GM19467 (cell line): ENCODE data around the gene PRR23A.
"Not testable (repeated sequence)": the region's sequence is repeated elsewhere in the genome, so short reads cannot be mapped to it uniquely, and the experiment has no call there.

Experiments used
- ATAC-seq: cut with Tn5 transposase; IDR thresholded peaks from one replicate; pipeline ENCODE4 v1.9.1; 2021; ENCODE audit warnings: mild to moderate bottlenecking, moderate library complexity; ENCODE audit not compliant: unreplicated experiment

The PRR23A gene

DNA sequence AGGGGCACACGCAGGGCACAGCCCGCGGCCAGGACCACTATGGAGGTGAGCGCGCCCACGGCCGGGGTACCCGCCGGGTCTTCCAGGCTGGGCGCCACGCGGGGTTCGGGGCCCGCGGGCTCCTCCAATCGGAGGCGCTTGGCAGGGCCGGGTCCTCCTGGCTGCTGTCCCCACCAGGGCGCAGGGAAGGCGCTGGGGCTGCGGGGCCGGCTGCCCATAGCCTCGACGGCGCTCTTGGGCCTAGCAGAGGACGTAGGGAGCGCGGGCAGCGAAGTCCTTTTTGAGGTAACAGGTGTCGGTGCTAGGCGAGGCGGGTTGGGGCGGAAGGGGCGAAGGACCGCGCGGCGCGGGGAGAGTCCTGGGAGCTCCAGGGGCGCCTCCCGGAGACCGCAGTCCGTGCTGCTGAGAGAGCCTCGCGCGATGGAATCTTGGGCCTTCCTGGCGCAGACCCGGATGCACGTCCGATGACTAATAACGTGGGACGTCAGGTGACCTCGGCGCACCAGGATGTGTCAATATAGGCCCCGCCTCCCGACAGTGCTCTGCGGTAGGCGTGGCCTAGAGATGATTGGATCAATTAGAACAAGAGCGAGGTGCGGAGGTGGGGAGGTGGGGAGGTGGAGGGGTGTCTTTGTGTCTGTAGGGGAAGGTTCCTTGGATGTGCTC is at the start of gene PRR23A:
Gene PRR23A (minus strand): TSS at position 218 of the 666 bp plus-strand sequence. CDS start 0 bp downstream, at position 218.
- ATAC-seq, result no peak

GRCh38 chr3:139052802-139053600 is 46.9 kb upstream of the PRR23A start:
- no peak for ATAC-seq

DNA sequence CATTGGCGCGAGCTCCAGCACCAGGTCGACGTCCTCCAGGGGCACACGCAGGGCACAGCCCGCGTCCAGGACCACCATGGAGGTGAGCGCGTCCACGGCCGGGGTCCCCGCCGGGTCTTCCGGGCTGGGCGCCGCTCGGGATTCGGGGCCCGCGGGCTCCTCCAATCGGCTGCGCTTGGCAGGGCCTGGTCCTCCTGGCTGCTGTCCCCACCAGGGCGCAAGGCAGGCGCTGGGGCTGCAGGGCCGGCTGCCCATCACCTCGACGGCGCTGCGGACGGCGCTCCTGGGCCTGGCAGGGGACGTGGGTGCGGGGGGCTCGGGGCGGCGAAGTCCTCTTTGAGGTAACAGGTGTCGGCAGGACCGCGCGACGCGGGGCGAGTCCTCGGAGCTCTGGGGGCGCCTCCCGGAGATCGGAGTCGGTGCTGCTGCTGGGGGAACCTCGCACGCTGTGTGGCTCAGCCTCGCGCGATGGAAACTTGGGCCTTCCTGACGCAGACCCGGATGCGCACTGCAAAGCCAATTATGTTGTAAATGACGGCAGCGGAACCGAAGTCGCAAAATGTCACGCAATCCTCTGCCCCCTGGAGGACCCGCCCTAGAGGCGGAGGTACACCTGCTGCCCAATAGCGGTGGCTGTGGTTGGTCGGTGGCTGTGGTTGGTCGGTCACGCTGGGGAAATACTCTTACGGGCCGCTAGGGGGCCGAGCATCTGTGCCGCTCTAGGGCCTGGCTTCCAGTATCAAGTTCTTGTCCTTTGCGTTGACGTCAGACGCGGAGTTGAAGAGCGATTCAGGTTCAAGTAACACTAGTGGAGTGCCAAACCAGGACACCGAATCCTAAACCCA is 38.5 kb upstream of the PRR23A start, which contains the start of gene PRR23C:
Gene PRR23C (minus strand): TSS at position 527 of the 845 bp plus-strand sequence. CDS start 272 bp downstream, at position 255.
- ATAC-seq, result no peak

DNA sequence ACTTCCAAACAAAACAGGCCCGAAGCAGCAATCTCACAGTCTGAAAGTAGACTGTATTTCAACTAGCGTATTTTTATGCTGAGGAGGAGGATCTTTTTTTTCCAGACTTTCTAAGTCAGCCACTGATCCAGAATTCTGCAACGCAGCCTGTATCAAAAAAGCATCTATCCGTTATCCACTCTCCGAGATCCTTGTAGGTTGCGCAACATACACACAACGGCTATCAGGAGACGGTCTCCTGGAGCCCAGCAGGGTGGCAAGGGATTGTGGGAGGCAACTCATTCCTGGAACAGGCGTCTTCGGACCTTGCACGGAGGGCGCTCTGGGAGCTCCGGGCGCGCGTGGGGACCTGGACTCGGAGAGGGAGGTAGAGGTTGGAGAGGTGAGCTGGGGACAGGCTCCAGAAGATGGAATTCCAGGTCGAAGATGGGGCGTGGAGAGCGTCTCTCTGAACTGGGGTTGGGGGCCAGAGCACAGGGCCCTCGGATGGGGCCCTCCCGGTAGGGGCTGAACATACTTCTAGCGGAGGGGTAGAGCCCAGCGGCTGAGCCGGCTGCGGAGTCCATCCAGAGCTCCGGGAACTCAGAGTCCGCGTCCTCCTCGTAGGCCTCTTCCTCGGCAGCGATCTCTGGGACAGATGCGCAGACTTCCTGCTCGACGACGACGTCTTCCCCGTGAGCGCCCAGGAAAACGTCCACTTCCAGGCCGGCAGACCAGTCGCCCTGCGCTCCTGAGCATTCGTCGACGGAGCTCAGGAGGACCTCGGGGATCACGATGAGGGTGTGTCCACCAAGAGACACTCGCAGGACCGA is 37.7 kb upstream of the PRR23A start:
- no peak for ATAC-seq

DNA sequence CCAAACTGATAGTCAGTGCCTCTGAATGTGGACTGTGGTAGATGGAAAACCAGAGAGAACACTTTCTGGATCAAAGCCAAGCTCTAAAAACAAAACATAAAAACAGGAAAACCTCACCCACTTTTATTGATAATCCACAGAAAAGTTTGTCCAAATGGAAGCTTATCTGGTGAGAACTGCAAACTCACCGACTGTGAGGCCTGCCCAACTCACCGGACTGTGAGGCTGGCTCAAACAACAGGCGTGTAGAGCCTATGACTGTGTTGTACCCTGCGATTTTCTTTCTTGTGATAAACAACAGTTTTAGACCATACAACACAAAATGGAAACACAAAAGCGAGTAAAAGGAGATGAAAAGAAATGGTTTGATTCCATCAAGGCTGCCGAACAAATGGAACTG is 31.4 kb upstream of the PRR23A start:
- no peak for ATAC-seq

DNA sequence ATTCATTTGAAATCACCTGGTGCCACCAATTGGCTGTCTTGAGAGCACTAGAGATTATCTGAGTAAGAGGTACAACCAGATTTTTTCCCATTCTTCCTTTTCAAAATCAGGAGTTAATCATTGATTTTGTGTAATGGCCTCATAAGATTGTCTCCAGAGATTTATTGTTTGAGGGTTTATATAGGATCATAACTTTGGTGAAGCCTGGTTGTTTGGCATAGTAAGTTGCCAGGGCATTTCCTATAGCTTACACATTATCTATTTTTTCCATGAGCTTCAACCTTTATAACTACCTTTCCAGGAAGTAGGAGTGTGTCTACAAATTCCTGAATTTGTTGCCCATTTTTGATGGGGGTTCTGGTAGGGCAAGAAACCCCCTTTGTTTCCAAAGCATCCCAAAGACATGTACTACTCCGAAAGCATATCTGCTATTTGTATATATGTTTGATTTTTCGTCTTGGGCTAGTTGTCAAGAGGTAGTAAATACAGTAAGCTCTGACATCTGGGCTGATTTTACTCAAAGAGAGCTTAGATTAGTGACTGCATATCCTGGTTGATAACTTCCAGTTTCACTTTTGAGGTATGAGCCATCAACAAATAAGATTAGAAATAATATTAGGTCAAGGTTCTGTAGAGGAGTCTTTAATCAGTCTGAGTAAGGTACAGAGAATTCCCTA is 26.4 kb upstream of the PRR23A start:
- no peak for ATAC-seq

GRCh38 chr3:139030576-139030975 is 24.5 kb upstream of the PRR23A start:
- not testable (repeated sequence) for ATAC-seq

DNA sequence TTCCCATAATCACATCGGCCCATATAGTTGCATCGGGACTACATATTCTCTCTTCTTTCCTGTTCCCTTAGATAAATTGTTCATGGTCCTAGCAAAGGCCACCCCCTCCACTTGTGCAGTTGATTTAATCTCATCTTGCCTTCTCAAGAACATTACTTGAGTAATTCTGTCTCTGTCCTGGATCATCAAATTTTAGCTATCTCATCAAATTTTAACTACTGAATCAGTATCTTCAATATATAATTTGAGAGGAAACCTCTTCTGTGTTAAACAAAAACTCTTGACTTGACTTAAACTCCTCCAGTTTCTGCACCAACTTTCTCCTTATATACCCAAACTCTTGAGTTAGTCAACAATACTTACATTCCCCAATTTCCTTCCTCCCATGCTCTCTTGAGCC is 18.9 kb upstream of the PRR23A start:
- no peak for ATAC-seq

GRCh38 chr3:139020868-139021234 is 14.8 kb upstream of the PRR23A start, which contains the start of gene PRR23B:
Gene PRR23B, minus strand, starts transcription at chr3:139020926. Its CDS starts 265 bp downstream, at chr3:139020661.
- ATAC-seq, result no peak

- ATAC-seq, result no peak
These were observed 14.2 kb upstream of the PRR23A start for GRCh38 chr3:139020036-139020867.

- ATAC-seq, result no peak
These were observed 10.5 kb upstream of the PRR23A start for GRCh38 chr3:139016430-139017048.

- ATAC-seq, result no peak
These were observed 593 bp downstream of the PRR23A start for GRCh38 chr3:139005356-139005993.

- ATAC-seq, result no peak
These were observed 10.4 kb downstream of the PRR23A start for GRCh38 chr3:138995706-138996105.

DNA sequence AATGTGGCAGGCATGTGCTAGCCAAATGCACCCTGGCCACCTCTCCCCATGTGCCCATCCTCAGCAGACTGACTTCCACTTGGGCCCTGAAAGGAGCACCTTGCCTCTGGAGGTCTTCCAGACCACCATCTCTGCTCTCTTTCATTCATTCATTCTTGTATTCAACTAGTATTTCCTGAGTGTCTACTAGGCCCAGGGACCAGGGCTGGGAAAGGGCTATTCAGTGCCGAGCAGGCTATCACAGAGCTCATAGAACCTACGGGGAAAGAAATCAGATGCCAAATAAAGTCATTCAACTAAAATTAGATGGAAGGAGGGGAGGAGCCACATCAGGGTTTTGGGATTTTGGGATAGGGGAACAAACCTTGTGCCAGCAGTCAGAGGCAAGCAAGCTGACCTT is 18.9 kb downstream of the PRR23A start:
- ATAC-seq, result no peak

- no peak for ATAC-seq
These were observed 20.1 kb downstream of the PRR23A start for GRCh38 chr3:138985932-138986331.

DNA sequence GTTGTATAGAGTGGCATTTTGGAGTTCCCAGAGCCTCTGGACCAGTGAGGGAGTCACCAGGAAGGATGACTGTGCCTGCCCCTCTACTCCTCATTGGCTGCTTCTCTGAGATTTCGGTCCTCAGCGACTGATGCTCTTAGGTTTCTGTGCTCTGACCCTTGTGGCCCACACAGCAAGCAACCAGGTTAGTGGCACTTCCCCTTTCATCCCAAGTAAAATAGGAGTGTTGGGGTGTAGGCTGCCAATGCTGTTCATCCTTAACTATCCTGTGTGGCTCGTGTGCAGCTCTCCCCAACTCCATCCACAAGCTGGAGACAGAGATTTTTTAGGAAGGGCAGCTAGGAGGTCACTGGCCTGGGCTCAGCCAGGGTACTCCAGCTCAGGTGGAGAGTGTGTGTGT is 21.3 kb downstream of the PRR23A start:
- no peak for ATAC-seq

- no peak for ATAC-seq
These were observed 30.0 kb downstream of the PRR23A start for GRCh38 chr3:138976047-138976446.

DNA sequence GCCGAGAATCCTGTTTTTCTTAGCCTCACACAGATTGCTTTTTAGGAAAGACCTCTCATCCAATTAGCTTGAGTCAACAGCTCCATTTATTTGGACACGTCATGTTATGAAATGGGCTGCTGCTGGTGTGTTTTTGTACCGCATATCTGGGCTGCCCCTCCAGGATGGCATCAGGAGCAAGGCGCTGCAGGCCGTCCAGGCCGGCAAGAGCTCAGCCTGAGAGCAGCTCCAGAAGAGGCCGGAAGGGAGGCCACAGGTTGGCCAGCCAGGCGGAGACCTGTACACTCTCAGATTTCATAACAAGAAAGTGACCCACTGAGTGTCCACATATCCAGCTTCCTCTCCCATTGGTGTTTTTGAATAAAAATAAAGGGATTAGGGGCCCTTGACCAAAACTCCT is 30.7 kb downstream of the PRR23A start:
- no peak for ATAC-seq
